ENCODE measurements around the gene BSCL2. TPM values are rescaled to one million over a fixed set of nuclear protein-coding genes. Genes with fewer than 3 reads are reported as not detected.

BSCL2 gene
- polyA plus RNA-seq, 3 donors = 60.1 to 70.8 (median 63.0) TPM

- no peak for DNase-seq (ENCODE audit: extremely low read depth in 1 of 11, low read depth in 9 of 11, low spot score in 4 of 11)
Measured at GRCh38 chr11:62647609-62648005, 59.6 kb downstream of the BSCL2 start.

- DNase-seq (ENCODE audit: extremely low read depth in 1 of 11, low read depth in 9 of 11, low spot score in 4 of 11) = no peak
Measured at GRCh38 chr11:62646825-62647608, 60.2 kb downstream of the BSCL2 start.

GRCh38 chr11:62645946-62646824 is 61.0 kb downstream of the BSCL2 start, which contains the start of gene GANAB:
Gene GANAB, minus strand, starts transcription at chr11:62646613. Its CDS starts 14 bp downstream, at chr11:62646599.
- DNase-seq (ENCODE audit: extremely low read depth in 1 of 11, low read depth in 9 of 11, low spot score in 4 of 11) = peak; percentile 91 to 99 (median 98)

GRCh38 chr11:62645671-62645945 is 61.6 kb downstream of the BSCL2 start:
- no peak for DNase-seq (ENCODE audit: extremely low read depth in 1 of 11, low read depth in 9 of 11, low spot score in 4 of 11)

- no peak for DNase-seq (ENCODE audit: extremely low read depth in 1 of 11, low read depth in 9 of 11, low spot score in 4 of 11)
Measured at GRCh38 chr11:62644220-62644619, 63.0 kb downstream of the BSCL2 start.

Other genes with a start within 250 kb of the BSCL2 start
- 100 to 1,000 TPM; 193 to 231 (median 198) TPM for gene AHNAK, start 160.6 kb downstream of the BSCL2 start, polyA plus RNA-seq (ENCODE audit: insufficient read length in 3 of 3)
- gene EEF1G, start 133.5 kb downstream of the BSCL2 start, polyA plus RNA-seq (ENCODE audit: insufficient read length in 3 of 3) = 1,000 to 10,000 TPM; 2,243 to 2,394 (median 2,287) TPM
- 10 to 100 TPM; 21.2 to 27.7 (median 23.7) TPM for gene TUT1, start 115.9 kb downstream of the BSCL2 start, polyA plus RNA-seq (ENCODE audit: insufficient read length in 3 of 3)
- 100 to 1,000 TPM in 2 of 3 donors, 10 to 100 TPM in 1; 79.7 to 105 (median 101) TPM for gene MTA2, start 105.6 kb downstream of the BSCL2 start, polyA plus RNA-seq (ENCODE audit: insufficient read length in 3 of 3)
- gene EML3, start 94.6 kb downstream of the BSCL2 start, polyA plus RNA-seq (ENCODE audit: insufficient read length in 3 of 3) = 10 to 100 TPM; 30.5 to 38.5 (median 34.3) TPM
- 1 to 10 TPM; 2.9 to 4.8 (median 3.5) TPM for gene ROM1, start 94.2 kb downstream of the BSCL2 start, polyA plus RNA-seq (ENCODE audit: insufficient read length in 3 of 3)
- 10 to 100 TPM; 20.8 to 42.2 (median 36.5) TPM for gene B3GAT3, start 85.4 kb downstream of the BSCL2 start, polyA plus RNA-seq (ENCODE audit: insufficient read length in 3 of 3)
- gene GANAB, start 60.8 kb downstream of the BSCL2 start, polyA plus RNA-seq (ENCODE audit: insufficient read length in 3 of 3) = 100 to 1,000 TPM; 349 to 398 (median 360) TPM
- gene INTS5, start 54.1 kb downstream of the BSCL2 start, polyA plus RNA-seq (ENCODE audit: insufficient read length in 3 of 3) = 10 to 100 TPM; 18.1 to 22.7 (median 19.2) TPM
- 10 to 100 TPM; 56.8 to 59.1 (median 58.5) TPM for gene C11orf98, start 42.2 kb downstream of the BSCL2 start, polyA plus RNA-seq (ENCODE audit: insufficient read length in 3 of 3)
- 1 to 10 TPM; 3.8 to 5.9 (median 4.6) TPM for gene CSKMT, start 42.1 kb downstream of the BSCL2 start, polyA plus RNA-seq (ENCODE audit: insufficient read length in 3 of 3)
- gene UQCC3, start 35.8 kb downstream of the BSCL2 start, polyA plus RNA-seq (ENCODE audit: insufficient read length in 3 of 3) = 10 to 100 TPM in 2 of 3 donors, 1 to 10 TPM in 1; 6.4 to 12.5 (median 10.7) TPM
- 1 to 10 TPM; 6.3 to 6.8 (median 6.4) TPM for gene LBHD1, start 35.2 kb downstream of the BSCL2 start, polyA plus RNA-seq (ENCODE audit: insufficient read length in 3 of 3)
- 100 to 1,000 TPM; 147 to 191 (median 164) TPM for gene UBXN1, start 28.4 kb downstream of the BSCL2 start, polyA plus RNA-seq (ENCODE audit: insufficient read length in 3 of 3)
- 1 to 10 TPM in 2 of 3 donors, under 1 TPM in 1; 0.75 to 1.3 (median 1.1) TPM for gene LRRN4CL, start 17.9 kb downstream of the BSCL2 start, polyA plus RNA-seq (ENCODE audit: insufficient read length in 3 of 3)
- gene GNG3, start 252 bp upstream of the BSCL2 start, polyA plus RNA-seq (ENCODE audit: insufficient read length in 3 of 3) = 1 to 10 TPM; 1.4 to 2.6 (median 2.0) TPM
- 10 to 100 TPM; 82.0 to 92.8 (median 92.6) TPM for gene HNRNPUL2, start 20.0 kb upstream of the BSCL2 start, polyA plus RNA-seq (ENCODE audit: insufficient read length in 3 of 3)
- 10 to 100 TPM; 38.1 to 48.2 (median 41.8) TPM for gene TTC9C, start 21.1 kb upstream of the BSCL2 start, polyA plus RNA-seq (ENCODE audit: insufficient read length in 3 of 3)
- gene ZBTB3, start 46.7 kb upstream of the BSCL2 start, polyA plus RNA-seq (ENCODE audit: insufficient read length in 3 of 3) = 1 to 10 TPM; 7.3 to 8.1 (median 7.5) TPM
- gene POLR2G, start 54.2 kb upstream of the BSCL2 start, polyA plus RNA-seq (ENCODE audit: insufficient read length in 3 of 3) = 100 to 1,000 TPM; 133 to 162 (median 156) TPM
- gene TAF6L, start 64.0 kb upstream of the BSCL2 start, polyA plus RNA-seq (ENCODE audit: insufficient read length in 3 of 3) = 10 to 100 TPM; 27.1 to 38.7 (median 33.1) TPM
- gene TMEM179B, start 80.0 kb upstream of the BSCL2 start, polyA plus RNA-seq (ENCODE audit: insufficient read length in 3 of 3) = 10 to 100 TPM; 58.3 to 73.4 (median 71.4) TPM
- 10 to 100 TPM; 21.8 to 30.6 (median 29.2) TPM for gene TMEM223, start 84.6 kb upstream of the BSCL2 start, polyA plus RNA-seq (ENCODE audit: insufficient read length in 3 of 3)
- 100 to 1,000 TPM; 114 to 137 (median 116) TPM for gene NXF1, start 98.0 kb upstream of the BSCL2 start, polyA plus RNA-seq (ENCODE audit: insufficient read length in 3 of 3)
- gene STX5, start 124.6 kb upstream of the BSCL2 start, polyA plus RNA-seq (ENCODE audit: insufficient read length in 3 of 3) = 10 to 100 TPM; 51.6 to 57.9 (median 56.7) TPM
- gene TEX54, start 125.4 kb upstream of the BSCL2 start, polyA plus RNA-seq (ENCODE audit: insufficient read length in 3 of 3) = under 1 TPM in 1 of 3 donors, not detected in 2; 0.42 TPM
- 10 to 100 TPM; 33.7 to 48.3 (median 43.5) TPM for gene WDR74, start 132.2 kb upstream of the BSCL2 start, polyA plus RNA-seq (ENCODE audit: insufficient read length in 3 of 3)
- gene SLC3A2, start 173.5 kb upstream of the BSCL2 start, polyA plus RNA-seq (ENCODE audit: insufficient read length in 3 of 3) = 100 to 1,000 TPM; 164 to 215 (median 179) TPM
- gene CHRM1, start 213.9 kb upstream of the BSCL2 start, polyA plus RNA-seq (ENCODE audit: insufficient read length in 3 of 3) = under 1 TPM in 2 of 3 donors, not detected in 1; 0.09 to 0.11 TPM

Data from renal cortex interstitium (tissue), 11 donors.